HG03521 (cell line): ENCODE measurements around the gene CCDC15.
"Not testable (repeated sequence)": the region's sequence is repeated elsewhere in the genome, so short reads cannot be mapped to it uniquely, and the experiment has no call there.

Experiments used
- ATAC-seq: cut with Tn5 transposase; IDR thresholded peaks from one replicate; pipeline ENCODE4 v1.9.1; 2021; ENCODE audit warnings: mild to moderate bottlenecking, moderate library complexity; ENCODE audit not compliant: unreplicated experiment

Gene CCDC15

GRCh38 chr11:125079878-125080530, 126.0 kb downstream of the CCDC15 start:
- no peak for ATAC-seq

- no peak for ATAC-seq
These were observed 126.5 kb downstream of the CCDC15 start for GRCh38 chr11:125080531-125080911.

- ATAC-seq: no peak
These were observed 127.2 kb downstream of the CCDC15 start for GRCh38 chr11:125081098-125081798.

GRCh38 chr11:125082040-125082439, 128.0 kb downstream of the CCDC15 start:
- ATAC-seq: no peak

- ATAC-seq: no peak
These were observed 128.8 kb downstream of the CCDC15 start for GRCh38 chr11:125082611-125083311.

- ATAC-seq: no peak
These were observed 129.5 kb downstream of the CCDC15 start for GRCh38 chr11:125083312-125084056.

GRCh38 chr11:125084057-125084416, 130.0 kb downstream of the CCDC15 start:
- no peak for ATAC-seq

GRCh38 chr11:125084761-125085231, 130.8 kb downstream of the CCDC15 start:
- ATAC-seq: no peak

- ATAC-seq: no peak
These were observed 131.5 kb downstream of the CCDC15 start for GRCh38 chr11:125085301-125086081.

GRCh38 chr11:125086633-125087296, 132.8 kb downstream of the CCDC15 start:
- no peak for ATAC-seq

- no peak for ATAC-seq
These were observed 134.1 kb downstream of the CCDC15 start for GRCh38 chr11:125088123-125088522.

GRCh38 chr11:125088576-125089455, 134.8 kb downstream of the CCDC15 start:
- no peak for ATAC-seq

GRCh38 chr11:125089481-125089880, 135.5 kb downstream of the CCDC15 start:
- not testable (repeated sequence) for ATAC-seq

GRCh38 chr11:125090151-125090550, 136.1 kb downstream of the CCDC15 start:
- ATAC-seq: not testable (repeated sequence)

- ATAC-seq: no peak
These were observed 136.8 kb downstream of the CCDC15 start for GRCh38 chr11:125090816-125091215.
